ENCODE data around the gene KIF1A.

KIF1A gene

GRCh38 chr2:240820607-240821428 lies 799 bp upstream of the KIF1A start:
- DNase-seq (ENCODE audit: low read depth): no peak

GRCh38 chr2:240819126-240819857 lies 727 bp downstream of the KIF1A start:
- no peak for DNase-seq (ENCODE audit: low read depth)
- H3K4me3 ChIP-seq (ENCODE audit: low read depth, low read length): no peak overlapping the region

More at GRCh38 chr2:240820607-240821428, 799 bp upstream of the KIF1A start:
- no peak overlapping the region for H3K4me3 ChIP-seq (ENCODE audit: low read depth, low read length)

DNA sequence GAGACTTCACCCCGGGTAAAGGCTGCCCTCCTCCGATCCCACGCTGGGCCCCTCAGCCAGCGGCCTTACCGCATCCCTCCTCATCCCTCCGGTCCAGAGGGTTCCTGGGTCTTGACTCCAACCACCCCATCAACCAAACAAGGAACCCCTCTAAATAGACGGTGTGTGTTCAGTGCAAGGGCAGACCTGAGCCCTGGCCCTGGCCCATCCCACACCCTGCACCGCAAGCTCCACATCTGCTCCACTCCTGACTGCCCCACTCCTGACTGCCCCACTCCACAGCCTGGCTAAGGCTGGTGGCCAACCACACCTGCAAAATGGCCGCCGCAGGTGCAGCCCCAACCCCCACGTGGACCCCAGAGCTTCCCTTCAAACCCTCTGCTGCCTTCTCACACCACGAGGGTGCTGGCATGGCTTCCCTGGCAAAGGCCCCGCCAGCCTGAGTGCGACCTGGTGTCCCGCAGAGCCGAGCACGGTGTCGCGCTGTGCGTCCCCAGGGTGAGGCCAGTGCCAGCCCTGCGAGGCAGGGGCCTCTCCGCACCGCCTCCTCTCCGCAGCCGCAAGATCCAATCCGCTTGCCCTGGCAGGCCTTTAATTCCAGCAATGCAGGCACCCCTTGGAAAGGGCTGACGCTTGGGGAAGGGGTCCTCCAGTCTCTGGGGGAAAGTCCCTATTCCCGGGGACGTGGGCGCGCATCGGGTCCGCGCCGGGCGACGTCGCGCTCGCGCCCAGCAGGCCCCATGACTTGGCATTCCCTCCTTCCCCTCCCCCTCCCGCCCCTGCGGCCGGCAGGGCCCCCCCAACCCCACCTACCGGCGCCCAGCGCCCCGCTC lies 1.5 kb downstream of the KIF1A start:
- no peak for DNase-seq (ENCODE audit: low read depth)
- no peak overlapping the region for H3K4me3 ChIP-seq (ENCODE audit: low read depth, low read length)

- no peak overlapping the region for H3K4me3 ChIP-seq (ENCODE audit: low read depth, low read length)
- no peak for DNase-seq (ENCODE audit: low read depth)
Observed at GRCh38 chr2:240817496-240818292, 2.3 kb downstream of the KIF1A start.

DNA sequence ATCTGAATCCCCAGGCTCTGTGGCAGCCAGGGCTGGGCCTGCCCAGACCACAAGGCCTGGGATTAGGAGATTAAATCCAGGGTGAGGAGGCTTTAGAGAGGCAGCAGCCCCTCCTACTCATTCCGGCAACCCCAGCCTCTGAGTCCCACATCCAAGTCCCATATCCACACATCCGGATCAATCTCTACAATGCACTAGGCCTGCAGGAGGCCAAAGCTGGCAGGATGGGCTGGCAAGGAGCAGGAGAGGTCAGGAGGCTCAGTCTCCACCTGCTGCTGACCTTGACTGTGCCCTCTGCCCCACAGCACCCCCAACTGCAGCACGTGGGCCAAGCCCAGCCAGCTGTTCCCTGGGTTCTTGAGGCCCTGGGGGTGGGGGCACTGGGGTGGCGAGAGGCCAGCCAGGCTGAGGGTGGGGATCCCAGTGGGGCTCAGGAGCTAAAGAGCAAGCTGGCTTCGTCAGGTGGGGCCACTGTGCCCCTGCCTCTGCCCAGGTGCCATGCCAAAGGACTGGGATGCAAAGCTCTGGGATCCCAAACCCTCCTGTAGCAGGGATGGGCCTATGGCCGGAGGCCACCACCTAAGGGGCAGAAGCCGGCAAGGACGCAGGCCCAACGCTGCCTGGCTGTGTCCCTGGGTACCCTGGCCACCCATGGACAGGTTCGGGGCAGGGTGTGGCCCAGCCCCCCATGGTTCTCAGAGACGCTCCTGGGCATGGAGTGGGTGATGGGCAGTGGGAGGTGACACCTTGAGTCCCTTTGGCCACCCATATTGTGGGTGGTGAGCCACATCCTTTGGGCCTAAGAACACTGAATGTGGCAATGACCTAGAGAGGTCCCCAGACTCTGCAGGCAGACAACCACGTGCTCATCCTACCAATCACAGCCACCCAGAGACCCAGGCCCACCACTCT lies 3.2 kb downstream of the KIF1A start:
- DNase-seq (ENCODE audit: low read depth): no peak
- no peak overlapping the region for H3K4me3 ChIP-seq (ENCODE audit: low read depth, low read length)

DNA sequence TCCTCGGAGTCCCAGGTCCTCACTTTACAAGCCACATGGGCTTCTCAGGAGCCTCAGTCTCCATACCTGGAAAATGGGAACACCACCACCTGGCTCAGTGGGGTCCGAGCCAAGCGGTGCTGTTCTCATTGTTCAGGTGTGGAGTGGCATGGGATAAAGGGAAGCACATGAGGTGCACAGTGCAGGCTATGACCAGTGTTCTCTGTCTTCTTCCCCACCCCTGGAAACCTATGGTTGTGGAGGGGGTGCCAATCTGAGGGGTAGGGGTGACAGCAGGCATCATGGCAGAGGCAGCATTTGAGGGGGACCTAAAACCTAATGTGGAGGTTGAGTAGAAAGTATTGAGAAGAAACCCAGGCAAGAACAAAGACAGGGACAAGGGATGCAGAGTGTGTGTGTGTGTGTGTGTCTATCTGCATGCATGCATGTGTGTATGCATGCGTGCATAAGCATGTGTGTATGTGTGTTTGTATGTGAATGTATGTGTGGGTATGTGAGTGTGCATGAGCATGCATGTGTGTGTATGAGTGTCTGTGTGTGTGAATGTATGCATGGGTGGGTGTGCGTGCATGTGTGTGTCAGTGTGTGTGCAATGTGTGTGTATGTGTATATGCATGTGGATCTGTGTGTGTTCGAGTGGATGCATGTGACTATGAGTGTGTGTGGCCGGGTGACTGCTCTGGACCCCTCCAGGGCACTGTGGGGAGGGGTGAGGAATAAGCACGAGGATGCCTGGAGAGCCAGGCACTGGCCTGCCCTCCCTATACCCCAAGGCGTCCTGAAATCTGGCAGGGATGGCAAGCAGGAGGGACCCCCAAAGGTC lies 4.0 kb downstream of the KIF1A start:
- DNase-seq (ENCODE audit: low read depth): no peak

DNA sequence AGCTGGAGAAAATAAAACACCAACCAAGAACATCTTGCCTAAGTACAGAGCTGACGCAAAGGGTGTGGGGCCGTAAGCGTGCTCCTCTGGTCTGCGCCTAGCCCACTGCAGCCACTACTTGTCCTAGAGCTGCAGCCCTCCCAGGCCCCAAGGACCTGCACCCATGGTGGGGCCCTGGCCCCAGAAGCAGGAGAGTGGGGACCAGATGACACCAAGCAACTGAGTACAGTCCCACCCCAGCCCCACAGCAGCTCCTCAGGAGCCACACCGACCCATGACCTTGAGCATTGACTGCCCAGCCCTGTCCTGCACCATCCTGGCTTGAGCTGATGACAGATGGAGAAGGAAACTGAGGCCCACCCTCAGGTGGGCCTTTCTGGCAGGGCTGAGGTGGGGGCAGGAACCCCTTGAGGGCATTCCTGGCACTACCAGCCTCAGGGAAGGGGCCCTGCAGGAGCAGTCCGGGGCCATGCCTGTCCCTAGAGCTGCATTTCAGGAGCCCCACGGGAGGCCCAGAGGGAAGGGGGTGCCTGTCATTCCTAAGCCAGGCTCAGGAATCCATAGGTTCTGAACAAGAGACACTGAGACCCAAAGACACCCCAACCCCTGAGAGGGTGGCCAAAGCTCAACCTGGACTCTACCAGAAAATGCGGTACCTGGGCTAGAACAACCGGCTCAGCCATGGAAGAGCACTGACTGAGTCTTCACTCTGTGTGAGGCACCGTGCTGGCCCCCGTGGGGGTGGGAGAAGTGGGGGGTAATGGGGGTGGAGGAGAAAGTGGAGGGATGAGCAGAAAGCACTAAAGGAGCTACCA lies 4.9 kb downstream of the KIF1A start:
- no peak overlapping the region for H3K4me3 ChIP-seq (ENCODE audit: low read depth, low read length)
- no peak for DNase-seq (ENCODE audit: low read depth)

More for the DNA sequence above, 4.0 kb downstream of the KIF1A start:
- no peak overlapping the region for H3K4me3 ChIP-seq (ENCODE audit: low read depth, low read length)

- no peak for DNase-seq (ENCODE audit: low read depth)
- H3K4me3 ChIP-seq (ENCODE audit: low read depth, low read length): no peak overlapping the region
Observed at GRCh38 chr2:240814280-240814679, 5.7 kb downstream of the KIF1A start.

GRCh38 chr2:240813231-240813921 lies 6.6 kb downstream of the KIF1A start:
- no peak for DNase-seq (ENCODE audit: low read depth)
- no peak overlapping the region for H3K4me3 ChIP-seq (ENCODE audit: low read depth, low read length)

DNA sequence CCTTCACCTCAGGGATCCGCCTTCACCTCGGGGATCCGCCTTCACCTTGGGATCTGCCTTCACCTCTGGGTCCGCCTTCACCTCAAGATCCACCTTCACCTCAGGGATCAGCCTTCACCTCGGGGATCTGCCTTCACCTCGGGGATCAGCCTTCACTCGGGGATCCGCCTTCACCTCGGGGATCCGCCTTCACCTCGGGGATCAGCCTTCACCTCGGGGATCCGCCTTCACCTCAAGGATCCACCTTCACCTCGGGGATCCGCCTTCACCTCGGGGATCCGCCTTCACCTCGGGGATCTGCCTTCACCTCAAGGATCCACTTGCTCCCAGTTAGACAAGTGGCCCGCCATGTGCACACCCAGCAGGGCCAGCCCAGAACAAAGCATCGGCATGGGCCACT lies 7.3 kb downstream of the KIF1A start:
- no peak overlapping the region for H3K4me3 ChIP-seq (ENCODE audit: low read depth, low read length)
- DNase-seq (ENCODE audit: low read depth): no peak

DNA sequence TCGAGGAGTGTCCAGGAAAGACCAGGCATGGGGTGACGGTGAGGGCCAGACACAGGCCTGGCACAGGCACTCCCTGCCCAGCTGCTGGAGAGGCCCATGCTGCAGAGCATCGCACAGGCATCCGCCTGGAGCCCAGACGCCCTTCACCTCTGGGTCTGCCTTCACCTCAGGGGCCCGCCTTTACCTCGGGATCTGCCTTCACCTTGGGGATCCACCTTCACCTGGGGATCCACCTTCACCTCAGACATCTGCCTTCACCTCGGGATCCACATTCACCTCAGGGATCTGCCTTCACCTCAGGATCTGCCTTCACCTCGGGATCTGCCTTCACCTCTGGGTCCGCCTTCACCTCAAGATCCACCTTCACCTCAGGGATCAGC lies 7.7 kb downstream of the KIF1A start:
- no peak overlapping the region for H3K4me3 ChIP-seq (ENCODE audit: low read depth, low read length)
- no peak for DNase-seq (ENCODE audit: low read depth)

- DNase-seq (ENCODE audit: low read depth): no peak
- no peak overlapping the region for H3K4me3 ChIP-seq (ENCODE audit: low read depth, low read length)
Observed at GRCh38 chr2:240811346-240812300, 8.4 kb downstream of the KIF1A start.

GRCh38 chr2:240810621-240811020 lies 9.4 kb downstream of the KIF1A start:
- H3K4me3 ChIP-seq (ENCODE audit: low read depth, low read length): no peak overlapping the region
- DNase-seq (ENCODE audit: low read depth): no peak

DNA sequence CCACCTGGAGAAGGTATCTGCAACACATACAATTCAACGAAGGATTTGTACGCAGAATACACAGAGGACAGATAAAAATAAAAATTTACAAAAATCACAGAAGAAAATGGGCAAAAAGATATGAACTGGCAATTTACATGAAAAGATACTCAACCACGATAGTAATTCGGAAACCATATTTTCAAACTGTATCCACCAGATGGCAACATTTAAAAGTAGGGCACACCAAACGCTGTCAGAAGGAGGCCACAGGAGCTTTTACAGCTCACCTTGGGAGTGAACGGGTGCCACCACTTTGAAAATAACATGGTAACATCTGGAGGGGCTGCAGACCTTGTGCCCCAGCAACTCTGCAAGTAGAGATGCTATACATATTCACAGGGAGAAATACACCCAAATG lies 9.8 kb downstream of the KIF1A start:
- no peak for DNase-seq (ENCODE audit: low read depth)
- H3K4me3 ChIP-seq (ENCODE audit: low read depth, low read length): no peak overlapping the region

DNA sequence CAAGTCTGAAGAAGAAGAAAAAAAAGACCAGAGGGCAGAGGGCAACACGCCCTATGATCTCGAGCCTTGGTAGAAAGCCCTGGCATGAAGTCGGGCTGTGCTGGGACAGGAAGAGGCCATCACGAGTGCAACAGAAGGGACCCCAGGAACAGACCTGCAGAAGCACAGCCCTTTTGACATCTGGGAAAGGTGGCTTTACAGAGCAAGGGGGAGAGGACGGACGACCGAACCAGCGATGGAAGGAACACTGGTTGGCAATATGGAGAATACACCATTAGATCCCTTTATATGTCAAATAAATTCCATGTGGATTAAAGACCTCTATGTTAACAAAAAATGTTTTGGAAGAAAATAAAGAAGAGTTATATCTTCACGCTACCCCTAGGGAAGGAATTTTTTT lies 10.7 kb downstream of the KIF1A start:
- no peak overlapping the region for H3K4me3 ChIP-seq (ENCODE audit: low read depth, low read length)

More for the DNA sequence above, 10.7 kb downstream of the KIF1A start:
- no peak for DNase-seq (ENCODE audit: low read depth)

Measured in skeletal muscle cell (primary cell).